HCT116 (cell line): ENCODE data around the gene TMEM141. TPM values are rescaled to one million over a fixed set of nuclear protein-coding genes. Genes with fewer than 3 reads are reported as not detected.
A peak's percentile ranks its signal among the peaks of the same experiment; 100 is the strongest.
"Not testable (repeated sequence)": the region's sequence is repeated elsewhere in the genome, so short reads cannot be mapped to it uniquely, and the experiment has no call there.

Source experiments
- ATAC-seq: fragments of 200-7000 bp; cut with Tn5 transposase; 2 replicates; pipeline ENCODE4 v1.9.1; 2020; ENCODE audit warnings: mild to moderate bottlenecking, moderate library complexity
- BruUV-seq: library from RNA; stranded (reverse); fragments of 400-500 nt; replicated peaks from 2 replicates; lab custom pipeline; 2021; lab: Mats Ljungman, UMichigan
- CTCF ChIA-PET: fragments of 300-600 bp; sonication (Branson Sonifier 250); formaldehyde crosslinking; loops from one replicate; lab custom pipeline; 2021; ENCODE audit warnings: antibody characterized with exemption; lab: Charles Lee
- POLR2A ChIA-PET: fragments of 300-600, 350-600 bp; sonication (Branson Sonifier 250); formaldehyde crosslinking; loops from one replicate; lab custom pipeline; 2021; ENCODE audit warnings: antibody characterized with exemption; lab: Charles Lee
- RAD21 ChIA-PET, 2 experiments: fragments of 300-600 bp; sonication (Branson Sonifier 250); formaldehyde crosslinking; loops; one replicate each; lab custom pipeline; 2023; ENCODE audit warnings: low total read pairs in 2 of 2; ENCODE audit not compliant: uncharacterized antibody in 2 of 2, unreplicated experiment in 2 of 2, low non-redundant PET in 1 of 2; lab: Charles Lee
- DNase-seq: peaks from one replicate; pipeline ENCODE4 v3.0.0-alpha.2; 2010; ENCODE audit warnings: low read depth, low spot score
- H2AFZ ChIP-seq: fragments of 200-600 bp; shearing (Covaris generic), sonication (generic); 2 replicates; pipeline ENCODE4 v1.6.1; 2017; ENCODE audit warnings: low read depth, mixed run types, mixed read lengths, antibody characterized with exemption, low read length; ENCODE audit not compliant: poor library complexity, severe bottlenecking
- H3K27ac ChIP-seq: 2 replicates; pipeline ENCODE4 v1.5.1; 2012; ENCODE audit warnings: low read depth, low read length
- H3K27me3 ChIP-seq: fragments of 200-600 bp; sonication (generic); 2 replicates; pipeline ENCODE4 v1.6.1; 2016; ENCODE audit warnings: mixed run types, low read length, mixed read lengths; ENCODE audit not compliant: insufficient read depth
- H3K36me3 ChIP-seq, 2 experiments: fragments of 200-500 bp in 1 of 2; fragments of 200-600 bp in 1 of 2; sonication (Bioruptor generic) in 1 of 2; sonication (generic) in 1 of 2; 2 replicates each; pipeline versions ENCODE4 v1.5.1 to v1.6.1; 2014 to 2016; ENCODE audit warnings: low read length in 2 of 2, inconsistent platforms in 1 of 2, mixed read lengths in 1 of 2, mixed run types in 1 of 2; ENCODE audit not compliant: insufficient read depth in 2 of 2, control insufficient read depth in 1 of 2
- H3K4me1 ChIP-seq, 2 experiments: fragments of 200-600 bp in 1 of 2; sonication (generic) in 1 of 2; 2 replicates each; pipeline versions ENCODE4 v1.5.1 to v1.6.1; 2012 to 2017; ENCODE audit warnings: low read length in 2 of 2, inconsistent platforms in 1 of 2, mild to moderate bottlenecking in 1 of 2, mixed read lengths in 1 of 2, mixed run types in 1 of 2, moderate library complexity in 1 of 2; ENCODE audit not compliant: insufficient read depth in 2 of 2, control insufficient read depth in 1 of 2
- H3K4me2 ChIP-seq: fragments of 200-600 bp; sonication (generic); 2 replicates; pipeline ENCODE4 v1.6.1; 2017; ENCODE audit warnings: mixed run types, low read length, mixed read lengths
- H3K4me3 ChIP-seq, 2 experiments: fragments of 200-600 bp in 1 of 2; sonication (generic) in 1 of 2; replicated peaks in 1 of 2; 2 replicates each; pipeline ENCODE4 v1.5.1; 2011 to 2016; ENCODE audit warnings: low read length in 2 of 2, control low read depth in 1 of 2, low read depth in 1 of 2, mild to moderate bottlenecking in 1 of 2, mixed read lengths in 1 of 2, mixed run types in 1 of 2
- H3K79me2 ChIP-seq: fragments of 200-600 bp; sonication (generic); 2 replicates; pipeline ENCODE4 v1.6.1; 2017; ENCODE audit warnings: mild to moderate bottlenecking, mixed run types, low read length, moderate library complexity, mixed read lengths; ENCODE audit not compliant: insufficient read depth
- H3K9ac ChIP-seq: fragments of 200-600 bp; sonication (generic); 2 replicates; pipeline ENCODE4 v1.6.1; 2016; ENCODE audit warnings: low read length, mixed read lengths
- H3K9me2 ChIP-seq: fragments of 200-600 bp; sonication (generic), shearing (Covaris generic); 2 replicates; pipeline ENCODE4 v1.6.1; 2017; ENCODE audit warnings: mixed run types, mild to moderate bottlenecking, moderate library complexity; ENCODE audit not compliant: insufficient read depth
- H3K9me3 ChIP-seq, 2 experiments: fragments of 200-500 bp in 1 of 2; fragments of 200-600 bp in 1 of 2; sonication (Bioruptor generic) in 1 of 2; sonication (generic) in 1 of 2; 2 replicates each; pipeline ENCODE4 v1.6.1; 2014 to 2017; ENCODE audit warnings: low read length in 2 of 2, mixed read lengths in 2 of 2, inconsistent platforms in 1 of 2, low read depth in 1 of 2, mild to moderate bottlenecking in 1 of 2, mixed run types in 1 of 2, moderate library complexity in 1 of 2; ENCODE audit not compliant: control insufficient read depth in 1 of 2, insufficient read depth in 1 of 2
- H4K20me1 ChIP-seq: fragments of 200-600 bp; sonication (generic), shearing (Covaris generic); 2 replicates; pipeline ENCODE4 v1.6.1; 2017; ENCODE audit warnings: mixed run types, mild to moderate bottlenecking, moderate library complexity; ENCODE audit not compliant: insufficient read depth
- CBX3 ChIP-seq: IDR thresholded peaks from 2 replicates; pipeline ENCODE4 v1.6.1; 2012; ENCODE audit warnings: low read depth
- POLR2A ChIP-seq: IDR thresholded peaks from 2 replicates; pipeline ENCODE4 v1.7.0; 2011; ENCODE audit warnings: borderline replicate concordance; ENCODE audit not compliant: insufficient read depth, insufficient read length; ENCODE audit errors: extremely low read depth
- intact Hi-C: fragments of 100-400 bp; cut with micrococcal nuclease; formaldehyde crosslinking; loops from 2 replicates; pipeline ENCODE4 v1.10.0; 2022
- total RNA-seq: library from RNA; stranded (reverse); gene quantifications from one replicate; pipeline ENCODE4 v1.2.1, GENCODE V29; 2021; ENCODE audit not compliant: unreplicated experiment
- TF ChIP-seq, protein P1 (sequence below): IDR thresholded peaks from 2 replicates; pipeline ENCODE4 v1.6.1; 2012; ENCODE audit warnings: low read depth
- TF ChIP-seq, protein P2 (sequence below), 3 experiments: fragments of 200-600 bp in 1 of 3; sonication (generic) in 1 of 3; IDR thresholded peaks in 2 of 3; conservative IDR thresholded peaks in 1 of 3; 2 replicates each; pipeline ENCODE4 v1.5.1; 2012 to 2017; ENCODE audit warnings: low read depth in 2 of 3, low read length in 2 of 3, antibody characterized with exemption in 1 of 3, borderline replicate concordance in 1 of 3, control low read depth in 1 of 3, mild to moderate bottlenecking in 1 of 3, mixed read lengths in 1 of 3, mixed run types in 1 of 3, moderate library complexity in 1 of 3; ENCODE audit not compliant: insufficient read depth in 1 of 3

Gene TMEM141
- total RNA-seq, 1 experiment from 2014 or later, result 73.6 TPM

DNA sequence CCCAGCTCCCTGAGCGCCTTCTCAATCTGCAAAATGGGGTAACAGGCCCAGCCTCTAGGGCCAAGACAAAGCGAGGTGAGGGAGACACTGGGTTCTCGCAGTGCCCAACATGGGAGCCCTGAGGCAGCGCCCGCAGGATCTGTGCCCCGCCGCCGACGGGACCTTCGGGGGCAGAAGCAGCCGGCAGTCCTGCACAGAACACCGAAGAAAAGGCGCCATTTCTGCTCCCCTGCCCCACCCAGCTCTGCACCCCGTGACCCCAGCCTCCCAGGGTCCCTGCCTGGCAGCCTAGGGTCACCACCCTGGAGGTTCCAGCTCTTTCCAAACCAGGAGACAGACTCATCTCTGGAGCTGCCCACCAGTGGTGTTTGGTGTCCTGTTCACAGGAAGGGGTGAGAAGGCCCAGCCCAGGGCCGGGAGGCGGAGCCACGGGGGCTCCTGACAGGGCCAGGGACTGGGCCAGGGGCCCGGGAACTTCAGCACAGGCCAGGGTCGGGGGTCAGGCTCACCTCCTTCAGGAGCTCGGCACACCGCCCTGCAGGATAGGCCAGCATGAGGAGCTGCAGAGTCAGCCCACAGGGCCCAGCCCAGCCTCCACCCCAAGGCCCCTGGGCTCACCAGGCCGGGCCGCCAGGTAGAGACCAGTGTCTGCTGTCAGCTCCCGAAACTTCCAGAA is 36.4 kb upstream of the TMEM141 start (continued):
- TF ChIP-seq, protein P1, sequence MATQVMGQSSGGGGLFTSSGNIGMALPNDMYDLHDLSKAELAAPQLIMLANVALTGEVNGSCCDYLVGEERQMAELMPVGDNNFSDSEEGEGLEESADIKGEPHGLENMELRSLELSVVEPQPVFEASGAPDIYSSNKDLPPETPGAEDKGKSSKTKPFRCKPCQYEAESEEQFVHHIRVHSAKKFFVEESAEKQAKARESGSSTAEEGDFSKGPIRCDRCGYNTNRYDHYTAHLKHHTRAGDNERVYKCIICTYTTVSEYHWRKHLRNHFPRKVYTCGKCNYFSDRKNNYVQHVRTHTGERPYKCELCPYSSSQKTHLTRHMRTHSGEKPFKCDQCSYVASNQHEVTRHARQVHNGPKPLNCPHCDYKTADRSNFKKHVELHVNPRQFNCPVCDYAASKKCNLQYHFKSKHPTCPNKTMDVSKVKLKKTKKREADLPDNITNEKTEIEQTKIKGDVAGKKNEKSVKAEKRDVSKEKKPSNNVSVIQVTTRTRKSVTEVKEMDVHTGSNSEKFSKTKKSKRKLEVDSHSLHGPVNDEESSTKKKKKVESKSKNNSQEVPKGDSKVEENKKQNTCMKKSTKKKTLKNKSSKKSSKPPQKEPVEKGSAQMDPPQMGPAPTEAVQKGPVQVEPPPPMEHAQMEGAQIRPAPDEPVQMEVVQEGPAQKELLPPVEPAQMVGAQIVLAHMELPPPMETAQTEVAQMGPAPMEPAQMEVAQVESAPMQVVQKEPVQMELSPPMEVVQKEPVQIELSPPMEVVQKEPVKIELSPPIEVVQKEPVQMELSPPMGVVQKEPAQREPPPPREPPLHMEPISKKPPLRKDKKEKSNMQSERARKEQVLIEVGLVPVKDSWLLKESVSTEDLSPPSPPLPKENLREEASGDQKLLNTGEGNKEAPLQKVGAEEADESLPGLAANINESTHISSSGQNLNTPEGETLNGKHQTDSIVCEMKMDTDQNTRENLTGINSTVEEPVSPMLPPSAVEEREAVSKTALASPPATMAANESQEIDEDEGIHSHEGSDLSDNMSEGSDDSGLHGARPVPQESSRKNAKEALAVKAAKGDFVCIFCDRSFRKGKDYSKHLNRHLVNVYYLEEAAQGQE, result no peak
- TF ChIP-seq POLR2A, result no peak
- TF ChIP-seq, protein P2, sequence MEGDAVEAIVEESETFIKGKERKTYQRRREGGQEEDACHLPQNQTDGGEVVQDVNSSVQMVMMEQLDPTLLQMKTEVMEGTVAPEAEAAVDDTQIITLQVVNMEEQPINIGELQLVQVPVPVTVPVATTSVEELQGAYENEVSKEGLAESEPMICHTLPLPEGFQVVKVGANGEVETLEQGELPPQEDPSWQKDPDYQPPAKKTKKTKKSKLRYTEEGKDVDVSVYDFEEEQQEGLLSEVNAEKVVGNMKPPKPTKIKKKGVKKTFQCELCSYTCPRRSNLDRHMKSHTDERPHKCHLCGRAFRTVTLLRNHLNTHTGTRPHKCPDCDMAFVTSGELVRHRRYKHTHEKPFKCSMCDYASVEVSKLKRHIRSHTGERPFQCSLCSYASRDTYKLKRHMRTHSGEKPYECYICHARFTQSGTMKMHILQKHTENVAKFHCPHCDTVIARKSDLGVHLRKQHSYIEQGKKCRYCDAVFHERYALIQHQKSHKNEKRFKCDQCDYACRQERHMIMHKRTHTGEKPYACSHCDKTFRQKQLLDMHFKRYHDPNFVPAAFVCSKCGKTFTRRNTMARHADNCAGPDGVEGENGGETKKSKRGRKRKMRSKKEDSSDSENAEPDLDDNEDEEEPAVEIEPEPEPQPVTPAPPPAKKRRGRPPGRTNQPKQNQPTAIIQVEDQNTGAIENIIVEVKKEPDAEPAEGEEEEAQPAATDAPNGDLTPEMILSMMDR (IDR thresholded peaks at IDR 0.05 in 2 of 3, conservative IDR thresholded peaks at IDR 0.05 in 1 of 3; ENCODE audit: borderline replicate concordance in 1 of 3, insufficient read depth in 1 of 3, low read depth in 2 of 3, low read length in 2 of 3), result no peak
- TF ChIP-seq, all 23 proteins: peak for 0

DNA sequence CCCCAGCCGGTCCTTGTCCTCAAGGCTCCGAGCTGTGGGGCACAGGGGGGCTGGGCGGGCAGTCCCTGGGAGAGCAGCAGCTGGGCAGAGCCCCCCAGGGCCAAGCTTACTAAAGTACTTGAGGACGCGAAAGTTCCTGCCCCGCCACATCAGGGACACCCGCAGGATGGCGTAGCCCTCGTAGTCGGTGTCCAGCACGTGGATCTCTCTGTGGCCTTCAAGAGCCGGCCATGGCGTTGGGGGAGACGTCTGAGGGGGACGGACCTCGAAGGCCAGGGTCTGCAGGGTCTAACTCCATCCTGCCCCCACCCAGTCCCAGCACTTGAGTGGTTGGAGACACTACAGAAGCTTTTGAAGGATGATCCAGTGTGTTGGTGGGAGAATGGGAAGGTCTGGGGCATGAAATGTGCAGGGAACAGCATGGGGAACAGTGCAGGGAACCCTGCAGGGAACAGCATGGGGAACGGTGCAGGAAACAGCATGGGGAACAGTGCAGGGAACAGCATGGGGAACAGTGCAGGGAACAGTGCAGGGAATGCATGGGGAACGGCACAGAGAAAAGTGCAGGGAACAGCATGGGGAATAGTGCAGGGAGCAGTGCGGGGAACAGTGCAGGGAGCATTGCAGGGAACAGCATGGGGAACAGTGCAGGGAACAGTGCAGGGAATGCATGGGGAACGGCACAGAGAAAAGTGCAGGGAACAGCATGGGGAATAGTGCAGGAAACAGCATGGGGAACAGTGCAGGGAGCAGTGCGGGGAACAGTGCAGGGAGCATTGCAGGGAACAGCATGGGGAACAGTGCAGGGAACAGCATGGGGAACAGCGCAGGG is 35.6 kb upstream of the TMEM141 start:
- intact Hi-C loops, H3K4me3 ChIP-seq, DNase-seq, H4K20me1 ChIP-seq: not testable (repeated sequence)
- peak; percentile 68; the same call in 1 of the 2 replicates for TF ChIP-seq CBX3
- TF ChIP-seq, all 23 proteins: peak for 1; not testable (repeated sequence) for 22
- H3K9ac ChIP-seq, H3K4me1 ChIP-seq, POLR2A ChIA-PET, H3K36me3 ChIP-seq, ATAC-seq, H3K27me3 ChIP-seq, H3K27ac ChIP-seq, RAD21 ChIA-PET, H2AFZ ChIP-seq, H3K4me2 ChIP-seq, H3K79me2 ChIP-seq, H3K9me2 ChIP-seq, BruUV-seq: not testable (repeated sequence)
- peaks cover 4 to 22% of the 10 kb centered on the region in 2 experiments; a peak in 3 of 4 replicates for H3K9me3 ChIP-seq
- CTCF ChIA-PET, result interaction anchor here (1.4 kb wide), 1 partner anchor 62 kb away, joined by 4 read pairs; no protein-coding TSS in a partner anchor
